HG03342 (cell line): ENCODE results near the gene S100PBP.
"Not testable (repeated sequence)": the region's sequence is repeated elsewhere in the genome, so short reads cannot be mapped to it uniquely, and the experiment has no call there.

Source experiments
- ATAC-seq: cut with Tn5 transposase; IDR thresholded peaks from one replicate; pipeline ENCODE4 v1.9.1; 2021; ENCODE audit warnings: mild to moderate bottlenecking, moderate library complexity; ENCODE audit not compliant: unreplicated experiment

Gene S100PBP

DNA sequence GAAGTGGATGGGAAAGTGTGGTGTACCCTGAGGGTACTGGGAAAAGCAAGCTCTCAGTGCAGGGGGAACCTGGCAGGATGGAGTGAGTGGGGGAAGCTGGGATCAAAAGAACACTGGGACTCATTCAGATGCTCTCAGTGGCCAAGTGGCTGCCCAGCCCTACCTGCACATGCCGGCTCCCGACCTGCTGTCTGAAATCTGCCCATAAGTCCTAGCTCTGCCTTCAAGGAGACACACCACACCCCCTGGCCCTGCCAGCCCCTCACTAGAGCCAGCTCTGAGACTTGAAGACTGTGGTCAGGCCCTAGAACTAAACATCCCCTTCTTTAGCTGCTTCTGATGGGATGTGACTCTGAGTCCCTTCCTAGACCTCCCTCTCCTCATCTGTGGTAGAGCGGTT lies 81.5 kb downstream of the S100PBP start:
- ATAC-seq: no peak

DNA sequence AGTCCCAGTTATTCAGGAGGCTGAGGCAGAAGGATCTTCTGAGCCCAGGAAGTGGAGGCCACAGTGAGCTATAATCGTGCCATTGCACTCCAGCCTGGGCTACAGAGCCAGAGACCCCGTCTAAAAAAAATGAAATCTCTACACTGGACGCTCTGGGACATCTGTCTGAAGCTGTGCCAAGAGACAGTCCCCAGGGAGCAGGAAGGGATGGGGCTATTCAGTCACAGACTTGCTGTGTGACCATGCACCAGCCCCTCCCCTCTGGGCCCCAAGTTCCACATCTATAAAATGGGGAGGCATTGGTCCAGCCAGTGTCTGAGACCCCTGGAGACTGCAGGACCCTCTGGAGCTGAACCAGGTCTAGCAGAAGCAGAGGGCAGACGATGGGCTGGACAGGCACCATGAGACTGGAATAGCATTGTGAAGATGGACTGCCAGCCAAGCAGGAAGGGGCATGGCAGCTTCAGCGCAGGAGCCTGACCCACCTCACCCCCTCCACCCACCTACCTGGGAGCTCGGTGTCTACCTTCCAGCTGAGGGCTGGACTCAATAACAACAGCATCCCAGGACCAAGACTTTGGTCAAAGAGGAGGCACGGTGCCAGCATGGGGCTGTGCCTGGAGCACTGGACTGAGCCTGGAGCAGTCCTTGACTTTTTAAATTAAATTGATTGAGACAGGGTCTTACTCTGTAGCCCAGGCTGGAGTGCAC lies 82.3 kb downstream of the S100PBP start:
- ATAC-seq: no peak

DNA sequence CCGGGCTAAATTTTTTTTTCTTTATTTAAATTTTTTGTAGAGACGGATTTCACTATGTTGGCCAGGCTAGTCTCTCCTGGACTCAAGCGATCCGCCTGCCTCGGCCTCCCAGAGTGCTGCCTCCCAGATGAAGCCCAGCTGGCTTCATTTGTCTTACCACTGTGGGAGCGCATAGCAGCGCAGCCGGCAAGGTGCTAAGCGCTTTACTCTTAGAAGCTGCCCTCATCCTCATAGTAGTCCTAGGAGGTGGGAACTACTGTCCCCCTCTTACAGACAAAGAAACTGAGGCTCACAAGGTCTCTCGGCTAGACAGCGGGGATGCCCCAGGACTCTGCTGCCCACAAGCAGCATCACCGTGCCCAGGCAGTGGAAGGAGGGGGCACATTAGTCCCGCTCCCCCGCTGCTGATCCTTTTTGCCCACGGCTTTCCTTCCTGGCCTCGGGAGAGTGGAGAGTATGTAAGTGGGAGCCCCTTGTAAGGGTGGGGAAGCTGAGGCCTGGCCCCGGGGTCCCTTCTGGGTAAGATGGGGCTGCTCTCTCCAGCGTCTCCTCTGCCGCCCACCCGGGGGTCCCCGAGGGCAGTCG lies 83.0 kb downstream of the S100PBP start:
- no peak for ATAC-seq

DNA sequence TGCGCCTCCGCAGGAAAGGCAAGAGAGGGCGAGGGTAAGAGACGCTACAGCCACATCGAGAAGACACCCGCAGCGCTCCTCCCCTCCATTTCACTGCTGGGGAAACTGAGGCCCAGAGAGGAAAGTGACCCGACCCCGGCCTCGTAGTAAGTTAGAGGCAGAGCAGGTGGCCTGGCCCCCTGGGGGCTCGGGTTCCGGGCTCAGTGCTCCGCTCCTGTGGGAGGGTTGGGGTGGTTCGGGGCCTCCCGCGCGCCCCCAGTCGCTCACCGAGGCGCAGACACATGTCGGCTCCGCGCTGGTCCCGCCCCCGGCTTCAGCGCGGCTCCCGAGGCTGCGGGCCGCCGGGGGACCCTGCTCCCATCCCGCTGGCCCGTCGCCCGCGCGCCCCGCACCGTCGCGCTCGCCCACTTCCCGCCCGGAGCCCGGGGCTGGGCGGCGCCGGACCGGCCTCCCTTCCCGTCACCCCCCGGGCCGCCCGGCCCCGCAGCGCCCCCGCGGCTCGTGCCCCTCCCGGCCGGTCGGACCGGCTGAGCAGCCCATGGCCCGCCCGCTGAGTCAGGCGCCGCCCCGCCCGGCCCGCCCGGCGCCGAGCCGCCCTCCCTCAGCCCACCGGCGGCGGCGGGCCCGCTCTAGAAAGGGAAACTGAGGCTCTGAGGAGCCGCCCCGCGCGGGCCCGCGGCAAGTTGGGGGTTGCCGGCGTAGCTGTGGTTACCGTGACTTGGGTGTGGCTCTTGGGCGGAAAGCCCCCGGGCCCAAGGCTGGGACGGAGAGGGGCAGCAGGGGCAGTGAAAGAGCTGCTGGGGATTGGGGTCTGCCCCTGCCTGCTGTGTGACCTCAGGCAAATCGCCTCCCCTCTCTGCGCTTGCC lies 83.7 kb downstream of the S100PBP start, which contains the start of gene TMEM54:
TSS of gene TMEM54 (minus strand) at position 434 of the 867 bp plus-strand sequence. CDS start at position 283, 151 bp downstream.
- ATAC-seq: no peak

DNA sequence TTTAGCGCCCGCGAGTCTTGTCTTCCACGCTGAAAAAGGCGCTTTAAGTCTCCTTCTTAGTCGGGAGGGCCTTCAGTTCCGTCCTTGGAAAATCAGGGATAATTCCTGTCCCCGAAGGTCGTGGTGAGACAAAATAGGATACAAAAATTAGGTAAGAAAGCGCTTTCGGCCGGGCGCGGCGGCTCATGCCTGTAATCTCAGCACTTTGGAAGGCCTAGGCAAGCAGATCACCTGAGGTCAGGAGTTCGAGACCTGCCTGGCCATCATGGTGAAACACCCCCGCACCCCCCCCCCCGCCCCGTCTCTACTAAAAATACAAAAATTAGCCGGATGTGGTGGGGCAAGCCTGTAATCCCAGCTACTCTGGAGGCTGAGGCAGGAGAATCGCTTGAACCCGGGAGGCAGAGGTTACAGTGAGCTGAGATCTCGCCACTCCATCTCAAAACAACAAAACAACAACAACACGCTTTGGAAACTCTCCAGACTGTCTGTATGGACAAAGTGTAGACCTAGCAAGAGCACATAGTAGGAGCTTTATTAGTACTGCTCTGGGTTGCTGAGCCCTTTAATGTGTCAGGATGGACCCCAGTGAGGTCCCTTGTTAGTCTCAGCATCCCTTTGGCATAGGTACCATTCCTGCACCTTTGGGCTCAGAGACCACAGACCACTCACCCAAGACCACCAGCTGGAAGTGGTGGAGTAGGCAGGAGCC lies 84.5 kb downstream of the S100PBP start:
- ATAC-seq: no peak

DNA sequence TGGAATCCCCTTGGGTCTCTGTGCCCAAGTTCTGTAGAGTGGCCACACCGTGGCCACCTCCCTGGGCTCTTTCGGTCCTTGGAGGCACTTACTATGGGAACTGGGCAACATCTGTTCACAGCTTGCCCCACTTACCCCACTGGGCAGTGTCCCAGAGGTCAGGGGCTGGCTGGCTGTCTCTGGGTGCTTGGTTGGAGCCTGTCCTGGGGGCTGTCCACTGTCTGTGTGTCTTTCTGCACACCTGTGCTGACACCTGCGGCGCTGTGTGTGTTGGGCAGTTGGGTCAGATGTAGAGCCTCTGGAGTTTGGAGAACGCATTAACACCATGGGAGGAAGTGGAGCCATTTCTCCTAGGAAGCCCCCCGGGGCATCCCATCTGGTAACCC lies 85.1 kb downstream of the S100PBP start:
- ATAC-seq: no peak

DNA sequence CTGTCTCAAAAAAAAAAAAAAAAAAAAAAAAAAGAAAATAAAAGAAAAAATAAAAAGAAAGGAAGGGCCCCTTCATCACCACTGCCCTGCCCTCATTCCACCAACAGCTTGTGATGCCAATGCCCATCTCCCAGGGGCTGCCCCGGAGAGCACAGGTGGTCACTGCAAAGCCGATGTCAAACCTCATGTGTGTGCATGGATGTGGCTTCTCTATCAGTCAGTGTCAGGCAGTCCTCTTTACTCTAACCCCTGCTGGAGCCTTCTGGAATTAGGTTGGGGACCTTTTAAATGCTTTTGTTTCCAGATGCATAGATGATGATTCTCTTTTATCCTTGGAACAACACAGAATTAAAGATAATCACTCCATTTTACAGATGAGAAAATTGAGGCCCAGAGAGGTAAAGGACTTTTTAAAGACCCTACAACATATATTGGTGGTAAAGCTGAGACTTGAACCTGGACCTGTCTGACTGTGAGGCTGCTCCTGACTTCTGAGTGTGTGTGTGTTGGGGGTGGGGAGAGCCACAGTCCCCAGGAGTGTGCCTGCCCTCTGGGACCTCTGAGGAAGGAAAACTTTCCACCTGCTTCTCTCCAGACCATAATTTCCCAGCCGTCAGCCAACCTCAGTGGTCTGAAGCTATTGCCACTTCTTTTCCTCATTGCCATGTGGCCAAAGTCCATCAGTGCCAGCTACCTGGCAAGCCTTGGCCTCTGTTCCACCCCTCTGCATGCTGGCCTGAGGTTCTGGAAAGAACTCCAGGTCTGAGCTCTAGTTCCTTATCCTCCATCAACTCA lies 86.7 kb downstream of the S100PBP start:
- no peak for ATAC-seq

DNA sequence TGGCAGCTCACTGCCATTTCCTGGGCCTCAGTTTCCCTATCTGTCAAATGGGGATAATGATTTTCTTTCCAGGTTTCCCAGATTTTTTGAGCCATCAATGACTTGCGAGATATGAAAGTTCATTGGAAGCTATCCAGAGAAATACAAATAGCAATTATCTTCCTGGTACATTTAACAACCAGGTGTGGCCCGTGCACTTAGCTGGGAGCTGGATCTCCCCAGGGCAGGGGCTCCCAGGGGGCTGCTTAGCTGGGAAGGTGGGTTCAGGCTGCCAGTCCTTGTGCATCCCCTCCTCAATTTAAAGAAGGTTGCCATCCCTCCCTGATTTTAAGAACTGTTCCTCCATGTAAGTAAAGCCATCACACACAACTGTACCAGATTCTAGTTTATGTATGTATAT lies 87.3 kb downstream of the S100PBP start:
- no peak for ATAC-seq

DNA sequence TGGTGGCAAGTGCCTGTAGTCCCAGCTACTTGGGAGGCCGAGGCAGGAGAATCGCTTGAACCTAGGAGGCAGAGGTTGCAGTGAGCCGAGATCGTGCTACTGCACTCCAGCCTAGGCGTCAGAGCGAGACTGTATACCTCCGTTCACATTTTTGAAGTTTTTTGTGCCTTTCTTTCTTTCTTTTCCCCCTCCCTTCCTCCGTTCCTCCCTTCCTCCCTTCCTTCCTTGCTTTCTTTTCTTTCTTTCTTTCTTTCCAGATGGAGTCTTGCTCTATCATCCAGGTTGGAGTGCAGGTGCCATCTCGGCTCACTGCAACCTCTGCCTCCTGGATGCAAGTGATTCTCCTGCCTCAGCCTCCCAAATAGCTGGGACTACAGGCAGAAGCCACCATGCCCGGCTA lies 88.1 kb downstream of the S100PBP start:
- ATAC-seq: not testable (repeated sequence)

DNA sequence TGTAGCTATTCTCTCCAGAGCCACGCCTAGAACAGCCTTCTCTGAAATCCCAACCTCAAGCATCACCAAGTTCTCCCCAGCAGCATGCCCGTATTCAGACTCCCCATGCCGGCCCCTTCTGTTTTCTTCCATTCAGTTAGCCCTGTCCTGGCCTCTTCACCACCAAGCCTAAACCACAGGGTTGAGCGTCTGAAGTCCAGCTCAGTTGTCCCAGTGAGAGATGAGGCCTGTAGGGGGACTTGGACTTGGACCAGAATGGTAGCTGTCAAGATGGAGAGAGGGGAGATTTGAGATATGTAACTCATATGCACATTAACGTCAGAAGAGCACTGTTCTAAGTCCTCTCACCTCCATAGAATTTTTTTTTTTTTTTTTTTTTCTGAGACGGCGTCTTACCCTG lies 89.2 kb downstream of the S100PBP start:
- ATAC-seq: no peak

DNA sequence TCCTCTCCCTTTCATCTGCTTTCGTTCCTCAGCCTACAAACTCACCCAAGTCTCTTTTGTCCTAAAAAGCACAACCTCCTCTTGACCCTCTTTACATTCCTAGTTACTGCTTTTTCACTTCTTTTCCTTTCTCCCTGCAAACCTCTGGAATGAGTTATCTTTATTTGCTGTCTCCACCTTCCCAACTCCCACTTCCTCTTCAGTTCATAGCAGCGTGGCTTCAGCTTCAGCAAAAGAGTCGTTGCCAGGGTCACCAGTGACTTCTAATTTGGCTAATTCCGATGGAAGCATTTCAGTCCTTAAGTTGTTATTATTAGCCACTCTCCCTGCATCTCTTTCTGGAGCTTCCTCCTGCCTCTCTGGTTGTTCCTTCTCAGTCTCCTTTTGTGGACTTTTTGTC lies 90.0 kb downstream of the S100PBP start:
- no peak for ATAC-seq
